Stimulated activated naive CD4-positive, alpha-beta T cell treated with Interleukin-2 at 50 U/mL for 16 hours (primary cell): ENCODE measurements around the gene MYH11.
"Not testable (repeated sequence)": the region's sequence is repeated elsewhere in the genome, so short reads cannot be mapped to it uniquely, and the experiment has no call there.

Experiments
- DNase-seq: peaks from one replicate; lab custom pipeline; 2025; lab: John Stamatoyannopoulos, UW

Gene MYH11

GRCh38 chr16:15876503-15876902 is 19.7 kb upstream of the MYH11 start:
- no peak for DNase-seq

DNA sequence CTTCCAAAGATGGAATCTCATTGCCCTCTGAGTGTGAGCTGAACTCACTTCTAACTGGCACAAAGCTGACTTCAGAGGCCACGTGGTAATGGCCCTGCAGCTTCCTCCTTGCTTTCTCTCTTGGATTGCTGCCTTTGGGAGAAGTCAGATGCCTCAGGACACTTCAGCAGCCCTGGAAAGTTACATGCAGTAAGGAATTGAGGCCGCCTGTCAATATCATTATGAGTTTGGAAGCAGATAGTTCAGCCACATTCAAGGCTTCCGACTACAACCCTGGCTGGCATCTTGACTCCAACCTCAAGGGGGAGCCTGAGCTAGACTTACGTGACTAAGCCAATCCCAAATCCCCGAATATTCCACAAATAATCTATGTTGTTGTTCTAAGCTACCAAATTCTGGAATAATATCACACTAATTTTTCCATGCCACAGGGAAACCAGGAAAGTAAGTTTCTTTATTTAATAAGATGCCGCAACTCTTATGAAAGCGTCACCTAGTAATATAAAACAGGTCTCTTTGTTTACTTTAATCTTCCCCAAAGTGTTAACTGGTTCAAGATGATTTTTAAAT is 18.0 kb upstream of the MYH11 start:
- DNase-seq, result no peak

DNA sequence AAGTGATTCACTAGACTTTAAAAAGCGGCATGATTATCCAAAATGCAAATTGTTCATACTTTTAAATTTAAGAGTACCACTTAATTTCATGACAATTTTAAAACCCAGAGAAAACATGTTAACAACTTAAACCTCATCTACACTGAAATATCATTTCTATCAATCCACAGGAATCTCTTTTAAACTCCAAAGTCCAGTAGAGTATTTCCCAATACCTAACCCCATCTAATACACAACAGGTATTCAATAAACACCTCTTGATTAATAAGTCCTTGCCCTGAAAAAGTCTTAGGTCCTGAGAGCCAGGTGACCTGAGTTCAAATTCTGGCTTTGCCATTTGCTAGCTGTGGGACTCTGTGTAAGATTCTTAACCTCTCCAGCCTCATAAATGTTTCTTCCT is 16.9 kb upstream of the MYH11 start:
- DNase-seq, result no peak

- no peak for DNase-seq
Measured at GRCh38 chr16:15873301-15873700, 16.5 kb upstream of the MYH11 start.

- DNase-seq, result no peak
Measured at GRCh38 chr16:15870011-15870410, 13.2 kb upstream of the MYH11 start.

DNA sequence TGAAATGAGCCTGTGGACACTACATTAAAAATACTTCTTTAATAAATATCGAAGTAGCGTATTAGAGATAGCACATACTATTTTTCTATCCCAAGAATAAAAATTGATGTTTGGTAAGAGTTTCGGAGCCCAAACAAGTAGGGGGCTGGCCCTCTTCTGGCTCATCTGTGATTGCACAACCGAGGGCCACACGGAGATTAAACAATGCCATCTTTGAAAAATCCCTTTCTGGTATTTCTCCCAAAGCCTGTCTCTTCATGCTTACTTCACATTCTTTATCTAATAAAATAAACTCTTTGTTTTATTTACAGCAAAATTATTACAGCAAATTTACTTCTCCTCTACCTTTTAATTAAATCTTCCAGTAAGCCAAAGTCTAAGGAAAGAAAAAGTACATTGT is 9.6 kb upstream of the MYH11 start:
- no peak for DNase-seq

DNA sequence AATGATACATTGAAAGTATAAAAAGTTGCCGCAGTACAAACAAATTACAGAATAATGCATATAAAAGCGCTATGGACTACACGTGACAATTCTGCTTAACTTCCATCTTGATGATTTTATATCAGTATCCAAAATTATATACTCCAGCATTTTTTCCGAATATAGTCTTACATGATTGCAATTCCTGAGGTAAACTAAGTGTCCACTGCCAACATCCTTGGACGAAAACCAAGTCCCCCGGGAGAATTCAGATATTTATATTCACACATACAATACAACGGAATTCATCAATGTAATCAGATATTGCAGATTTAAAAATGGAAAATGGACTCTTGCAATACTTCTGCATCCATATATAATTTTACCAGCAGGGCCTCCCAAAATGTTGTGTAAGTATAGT is 8.9 kb upstream of the MYH11 start:
- no peak for DNase-seq

DNA sequence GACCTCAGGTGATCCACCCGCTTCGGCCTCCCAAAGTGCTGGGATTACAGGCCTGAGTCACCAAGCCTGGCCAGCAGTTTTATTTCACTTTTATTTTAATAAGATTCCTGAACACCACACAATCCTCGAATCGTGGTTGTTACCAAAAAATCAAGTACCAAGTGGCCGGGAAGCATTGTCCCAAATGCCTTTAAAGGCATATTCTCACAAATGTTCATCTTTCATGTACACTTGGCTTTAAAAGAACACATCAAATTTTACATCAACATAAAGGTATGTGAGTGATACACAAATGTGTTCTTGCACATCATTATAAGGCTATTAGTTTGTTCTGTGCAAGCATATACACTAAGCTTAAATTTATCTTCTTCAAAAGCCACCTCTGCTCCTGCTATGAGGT is 8.1 kb upstream of the MYH11 start:
- no peak for DNase-seq

- DNase-seq, result no peak
Measured at GRCh38 chr16:15861996-15862395, 5.2 kb upstream of the MYH11 start.

DNA sequence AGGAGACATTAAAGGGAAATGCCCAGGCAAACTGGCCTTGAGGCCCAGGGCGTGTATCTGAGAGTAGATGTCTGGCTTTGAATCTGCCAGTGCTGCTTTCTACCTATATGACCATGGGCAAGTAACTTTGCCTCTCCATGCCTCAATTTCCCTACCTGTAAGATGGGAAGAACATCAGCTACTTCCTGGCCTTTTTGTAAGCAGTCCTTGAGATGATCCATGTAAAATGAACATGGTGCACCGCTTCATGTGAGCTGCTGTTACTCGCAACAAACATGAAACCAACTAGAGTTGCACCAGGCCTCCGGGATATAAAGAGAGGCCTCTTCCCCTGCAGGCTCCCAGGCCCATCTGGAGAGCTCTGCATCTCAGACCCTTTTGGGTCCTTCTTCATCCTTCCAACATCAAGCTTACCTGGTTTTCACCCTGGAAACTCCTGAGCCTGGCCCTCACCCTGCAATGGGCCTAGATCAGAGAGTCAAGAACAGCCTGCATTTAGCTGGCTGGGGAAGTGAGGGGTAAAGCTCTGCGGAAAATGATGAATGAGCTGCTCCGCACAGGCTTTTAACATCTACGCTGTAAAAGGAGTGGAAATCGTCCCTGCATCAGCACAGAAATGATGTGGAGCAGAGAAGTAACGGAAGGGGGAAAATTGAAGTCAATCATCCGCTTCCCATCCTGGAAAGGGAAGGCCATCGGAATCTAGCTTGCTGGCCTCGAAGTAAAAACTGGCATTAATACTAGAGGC is 2.3 kb upstream of the MYH11 start:
- no peak for DNase-seq

- no peak for DNase-seq
Measured at GRCh38 chr16:15857724-15858560, 1.1 kb upstream of the MYH11 start.

DNA sequence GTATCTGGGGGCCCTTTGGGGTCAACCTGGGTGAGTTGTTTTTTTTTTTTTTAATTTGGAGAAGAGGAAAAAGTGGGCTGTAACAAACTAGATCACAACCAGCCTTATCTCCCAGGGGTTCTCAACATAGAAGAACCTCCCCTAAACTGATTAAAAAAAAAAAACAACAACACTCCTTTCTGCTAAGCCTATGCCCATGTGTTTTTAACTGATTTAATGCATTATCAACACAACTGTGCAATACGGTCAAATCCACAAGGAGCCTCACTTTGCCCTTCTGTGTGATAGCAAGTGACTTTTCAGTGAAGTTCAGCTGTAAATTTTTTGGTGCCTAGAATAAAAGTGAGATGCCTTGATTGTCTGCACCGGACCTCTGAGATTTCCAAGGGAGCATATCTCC is 646 bp downstream of the MYH11 start:
- no peak for DNase-seq

DNA sequence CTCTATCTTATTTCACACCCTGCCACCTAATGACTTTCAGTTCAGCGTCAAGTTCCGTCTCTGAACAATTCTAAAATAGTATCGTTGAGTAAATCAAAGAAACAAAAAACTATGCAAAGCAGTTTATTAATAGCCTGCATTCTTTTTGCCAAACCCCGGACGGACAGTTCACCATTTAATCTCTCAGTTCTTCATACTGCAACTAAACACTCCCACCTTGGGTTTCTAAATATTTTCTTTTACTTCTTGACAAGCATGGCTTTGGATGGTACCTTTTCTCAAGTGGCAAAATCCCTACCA is 1.2 kb downstream of the MYH11 start:
- no peak for DNase-seq

DNA sequence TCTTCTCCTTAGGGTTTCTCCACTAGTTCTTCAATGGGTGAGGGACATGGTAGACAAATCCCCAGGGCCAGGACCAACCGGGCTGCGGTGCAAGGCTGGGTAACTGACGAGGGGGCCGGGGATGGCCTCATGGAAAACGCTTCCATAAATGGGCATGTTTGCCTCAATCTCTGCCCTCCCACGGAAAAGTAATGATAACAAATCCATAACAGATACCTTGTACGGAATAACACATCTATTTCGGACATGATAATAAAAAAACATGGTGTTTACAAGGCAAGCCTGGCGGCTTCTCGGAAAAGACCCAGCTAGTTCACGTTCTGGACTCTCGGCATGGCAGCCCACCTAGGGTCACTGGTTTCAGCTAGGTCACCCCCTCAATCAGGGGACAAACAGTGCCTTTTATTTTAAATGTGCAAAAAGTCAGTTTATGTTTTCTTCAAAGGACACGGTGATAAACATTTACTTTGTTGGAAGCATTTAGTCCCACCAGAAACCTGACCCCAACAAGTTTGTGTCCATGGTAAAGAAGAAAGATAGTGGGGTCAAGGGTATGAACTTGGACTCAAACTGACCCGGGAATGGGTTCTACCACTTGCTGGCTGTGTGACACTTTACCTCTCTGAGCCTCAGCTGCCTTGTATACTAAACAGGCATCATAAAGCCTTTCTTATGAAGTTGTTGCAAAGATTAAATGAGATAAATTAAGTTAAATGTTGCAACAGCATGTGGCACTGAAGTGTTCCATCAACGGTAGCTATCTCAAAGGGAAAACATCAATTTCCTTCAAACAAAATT is 1.7 kb downstream of the MYH11 start:
- DNase-seq, result no peak

DNA sequence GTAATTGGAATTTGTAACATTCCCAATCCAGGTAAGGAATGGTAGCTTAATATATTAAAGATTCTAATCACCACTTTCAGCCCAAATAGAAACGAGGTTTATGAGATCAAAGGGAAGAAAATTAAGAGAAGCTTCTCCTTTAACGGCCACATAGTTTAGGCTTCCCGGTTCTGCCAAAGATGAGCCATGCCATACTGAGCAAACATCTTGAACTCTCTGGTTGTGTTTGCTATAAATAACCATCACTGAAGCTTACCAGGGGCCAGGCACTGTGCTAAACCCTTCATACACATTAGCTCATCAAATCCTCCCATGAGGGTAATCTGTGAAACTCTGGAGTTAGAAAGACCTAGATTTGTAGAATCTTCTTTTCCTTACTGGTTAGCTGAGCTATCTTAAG is 2.8 kb downstream of the MYH11 start:
- no peak for DNase-seq

DNA sequence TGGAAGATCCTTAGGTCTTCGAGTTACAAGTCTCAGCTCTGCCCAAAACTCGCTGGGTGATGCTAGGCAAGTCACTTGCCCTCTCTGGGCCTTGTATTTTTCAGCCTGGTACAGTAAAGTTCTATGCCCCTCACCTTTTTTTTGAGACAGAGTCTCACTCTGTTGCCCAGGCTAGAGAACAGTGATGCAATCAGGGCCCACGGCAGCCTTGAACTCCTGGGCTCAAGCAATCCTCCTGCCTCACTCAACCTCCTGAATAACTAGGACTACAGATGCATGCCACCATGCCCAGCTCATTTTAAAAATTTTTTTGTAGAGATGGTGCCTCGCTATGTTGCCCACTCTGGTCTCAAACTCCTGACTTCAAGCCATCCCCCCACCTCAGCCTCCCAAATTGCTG is 3.8 kb downstream of the MYH11 start:
- no peak for DNase-seq

- not testable (repeated sequence) for DNase-seq
Measured at GRCh38 chr16:15850555-15850954, 6.3 kb downstream of the MYH11 start.

- no peak for DNase-seq
Measured at GRCh38 chr16:15849209-15849981, 7.4 kb downstream of the MYH11 start.

DNA sequence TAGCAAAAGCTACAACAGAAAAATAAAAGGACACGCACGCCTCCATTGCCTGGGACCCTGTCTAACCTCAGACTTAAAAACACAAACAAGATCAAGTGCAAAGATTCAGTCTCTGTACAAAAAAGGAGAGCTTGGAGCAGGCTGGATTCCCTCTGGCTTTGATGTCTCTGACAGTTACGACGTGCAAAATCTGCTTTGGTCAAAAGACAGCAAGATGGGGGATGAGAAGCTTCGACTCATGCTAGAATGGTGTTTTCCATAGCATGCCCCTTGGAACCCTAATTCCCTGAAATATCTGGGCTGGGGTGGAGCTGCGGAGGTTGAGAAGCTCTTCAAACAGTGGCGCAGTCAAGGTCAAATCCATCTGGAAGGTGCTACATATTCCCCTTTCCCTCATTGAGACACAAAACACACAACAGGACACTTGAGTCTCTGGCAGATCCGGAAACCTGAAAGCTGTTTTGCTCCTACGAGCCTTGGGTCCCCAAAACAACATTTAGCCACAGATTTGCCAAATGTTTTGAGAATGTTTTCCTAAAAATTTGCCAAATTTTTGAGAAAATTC is 9.1 kb downstream of the MYH11 start:
- no peak for DNase-seq

GRCh38 chr16:15846510-15846909 is 10.3 kb downstream of the MYH11 start:
- DNase-seq, result no peak

DNA sequence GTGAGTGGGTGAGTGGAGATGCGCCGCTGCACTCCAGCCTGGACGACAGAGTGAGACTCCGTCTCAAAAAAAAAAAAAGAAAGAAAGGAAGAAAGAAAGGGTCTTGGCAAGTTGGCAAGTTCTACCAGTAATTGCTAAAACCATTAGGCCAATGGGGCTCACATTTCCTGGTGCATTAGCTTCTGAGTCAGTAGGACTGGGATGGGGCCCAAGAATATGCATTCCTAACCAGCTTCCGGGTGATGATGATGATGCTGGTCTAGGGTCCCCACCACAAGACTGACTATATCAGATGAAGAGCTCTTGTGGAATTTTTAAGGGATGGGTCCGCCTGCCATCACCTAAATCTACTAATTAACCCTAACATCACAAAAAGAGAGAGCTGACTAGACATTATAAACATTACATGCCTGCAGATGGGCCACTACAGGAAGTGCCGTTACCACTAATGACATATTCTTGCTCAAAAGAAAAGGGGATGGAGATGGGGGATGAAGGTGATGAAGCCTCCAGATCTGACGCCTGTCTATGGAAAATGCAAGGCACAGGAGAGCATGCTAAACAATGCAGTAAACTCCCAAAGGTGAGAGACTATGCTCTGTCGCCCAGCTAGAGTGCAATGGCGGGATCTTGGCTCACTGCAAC is 13.1 kb downstream of the MYH11 start:
- no peak for DNase-seq
